H9 (cell line): Measurements from ENCODE around the gene IQCC. TPM values are rescaled to one million over a fixed set of nuclear protein-coding genes. Genes with fewer than 3 reads are reported as not detected.

ENCODE experiments used
- DNase-seq: peaks from one replicate; pipeline ENCODE4 v3.0.0-alpha.2; 2017
- H2AFZ ChIP-seq: one replicate; pipeline ENCODE4 v1.6.1; 2013; ENCODE audit warnings: mild to moderate bottlenecking, low read length, control low read depth, moderate library complexity
- H2AK5ac ChIP-seq: 2 replicates; pipeline ENCODE4 v1.6.1; 2013; ENCODE audit warnings: low read length, control low read depth, mixed read lengths; ENCODE audit not compliant: insufficient read length
- H2BK120ac ChIP-seq: one replicate; pipeline ENCODE4 v1.6.1; 2013; ENCODE audit warnings: low read depth, mild to moderate bottlenecking, low read length, control low read depth, inconsistent platforms; ENCODE audit not compliant: poor library complexity, severe bottlenecking
- H2BK12ac ChIP-seq: 2 replicates; pipeline ENCODE4 v1.6.1; 2013; ENCODE audit warnings: low read length, control low read depth, mixed read lengths, low read depth; ENCODE audit not compliant: insufficient read length
- H2BK15ac ChIP-seq: 2 replicates; pipeline ENCODE4 v1.6.1; 2013; ENCODE audit warnings: low read depth, low read length, control low read depth
- H2BK20ac ChIP-seq: one replicate; pipeline ENCODE4 v1.6.1; 2013; ENCODE audit warnings: low read depth, mild to moderate bottlenecking, low read length, control low read depth, inconsistent platforms; ENCODE audit not compliant: poor library complexity, severe bottlenecking
- H2BK5ac ChIP-seq: 2 replicates; pipeline ENCODE4 v1.6.1; 2013; ENCODE audit warnings: low read length, control low read depth, mixed read lengths; ENCODE audit not compliant: insufficient read length
- H3K14ac ChIP-seq: 2 replicates; pipeline ENCODE4 v1.6.1; 2013; ENCODE audit warnings: low read length, control low read depth; ENCODE audit not compliant: insufficient read depth
- H3K18ac ChIP-seq: 2 replicates; pipeline ENCODE4 v1.6.1; 2013; ENCODE audit warnings: low read depth, mild to moderate bottlenecking, mixed read lengths, low read length, control low read depth; ENCODE audit not compliant: insufficient read length
- H3K23ac ChIP-seq: 2 replicates; pipeline ENCODE4 v1.6.1; 2013; ENCODE audit warnings: low read length, control low read depth, mixed read lengths, low read depth; ENCODE audit not compliant: insufficient read length
- H3K23me2 ChIP-seq: 2 replicates; pipeline ENCODE4 v1.6.1; 2013; ENCODE audit warnings: low read depth, mild to moderate bottlenecking, mixed read lengths, low read length, control low read depth; ENCODE audit not compliant: insufficient read length, poor library complexity, severe bottlenecking
- H3K27ac ChIP-seq: 2 replicates; pipeline ENCODE4 v1.5.1; 2013; ENCODE audit warnings: low read length, control low read depth, mixed read lengths, low read depth; ENCODE audit not compliant: insufficient read length
- H3K27me3 ChIP-seq: 2 replicates; pipeline ENCODE4 v1.6.1; 2013; ENCODE audit warnings: low read length, control low read depth, inconsistent platforms; ENCODE audit not compliant: insufficient read depth
- H3K4ac ChIP-seq: 2 replicates; pipeline ENCODE4 v1.6.1; 2013; ENCODE audit warnings: low read depth, mild to moderate bottlenecking, control low read depth, inconsistent platforms, low read length, moderate library complexity
- H3K4me1 ChIP-seq: 2 replicates; pipeline ENCODE4 v1.6.1; 2013; ENCODE audit warnings: low read length, control low read depth, inconsistent platforms; ENCODE audit not compliant: insufficient read depth
- H3K4me2 ChIP-seq: 2 replicates; pipeline ENCODE4 v1.6.1; 2013; ENCODE audit warnings: low read length, control low read depth, mixed read lengths; ENCODE audit not compliant: insufficient read length, insufficient read depth
- H3K56ac ChIP-seq: 2 replicates; pipeline ENCODE4 v1.6.1; 2013; ENCODE audit warnings: low read depth, mild to moderate bottlenecking, mixed read lengths, low read length, control low read depth; ENCODE audit not compliant: insufficient read length
- H3K79me1 ChIP-seq: 2 replicates; pipeline ENCODE4 v1.6.1; 2013; ENCODE audit warnings: low read depth, mild to moderate bottlenecking, moderate library complexity, low read length, control low read depth, inconsistent platforms; ENCODE audit not compliant: insufficient read depth, poor library complexity, severe bottlenecking
- H3K79me2 ChIP-seq: 2 replicates; pipeline ENCODE4 v1.6.1; 2013; ENCODE audit warnings: low read length, control low read depth, inconsistent platforms; ENCODE audit not compliant: insufficient read depth
- H3K9ac ChIP-seq: 2 replicates; pipeline ENCODE4 v1.6.1; 2013; ENCODE audit warnings: low read length, control low read depth, mixed read lengths; ENCODE audit not compliant: insufficient read length; ENCODE audit errors: extremely low read depth
- H3K9me3 ChIP-seq: one replicate; pipeline ENCODE4 v1.6.1; 2013; ENCODE audit warnings: low read depth, low read length, inconsistent platforms; ENCODE audit not compliant: control insufficient read depth
- H3T11ph ChIP-seq: one replicate; pipeline ENCODE4 v1.6.1; 2013; ENCODE audit warnings: mild to moderate bottlenecking, low read length, control low read depth, inconsistent platforms
- H4K20me1 ChIP-seq: one replicate; pipeline ENCODE4 v1.6.1; 2013; ENCODE audit not compliant: control insufficient read depth, insufficient read length, insufficient read depth
- H4K5ac ChIP-seq: 2 replicates; pipeline ENCODE4 v1.6.1; 2013; ENCODE audit warnings: low read depth, mild to moderate bottlenecking, mixed read lengths, low read length, control low read depth; ENCODE audit not compliant: insufficient read length
- H4K8ac ChIP-seq: replicated peaks from 2 replicates; pipeline ENCODE4 v1.6.1; 2013; ENCODE audit warnings: low read length, control low read depth, mixed read lengths, low read depth; ENCODE audit not compliant: insufficient read length
- H4K91ac ChIP-seq: 2 replicates; pipeline ENCODE4 v1.6.1; 2013; ENCODE audit warnings: low read depth, mild to moderate bottlenecking, moderate library complexity, mixed read lengths, low read length, control low read depth; ENCODE audit not compliant: insufficient read length
- H3K27ac Mint-ChIP-seq, 3 experiments: 2 replicates in 2 of 3; 3 replicates in 1 of 3; pipeline ENCODE4 v1.8.0; 2020 to 2021; ENCODE audit warnings: mixed read lengths in 3 of 3, mild to moderate bottlenecking in 1 of 3, moderate library complexity in 1 of 3
- H3K27me3 Mint-ChIP-seq: 2 replicates; pipeline ENCODE4 v1.8.0; 2021; ENCODE audit warnings: low read depth, mild to moderate bottlenecking, moderate library complexity, mixed read lengths
- H3K36me3 Mint-ChIP-seq, 3 experiments: 2 replicates in 2 of 3; 3 replicates in 1 of 3; pipeline ENCODE4 v1.8.0; 2020 to 2021; ENCODE audit warnings: low read depth in 3 of 3, mixed read lengths in 3 of 3; ENCODE audit not compliant: insufficient read depth in 1 of 3
- H3K4me1 Mint-ChIP-seq, 2 experiments: 2 replicates each; pipeline ENCODE4 v1.8.0; 2020; ENCODE audit warnings: mixed read lengths in 2 of 2
- H3K4me3 Mint-ChIP-seq, 2 experiments: 2 replicates in 1 of 2; 3 replicates in 1 of 2; pipeline ENCODE4 v1.8.0; 2020 to 2021; ENCODE audit warnings: mild to moderate bottlenecking in 2 of 2, mixed read lengths in 2 of 2, moderate library complexity in 1 of 2
- H3K9me3 Mint-ChIP-seq, 2 experiments: 2 replicates in 1 of 2; 3 replicates in 1 of 2; pipeline ENCODE4 v1.8.0; 2020; ENCODE audit warnings: mild to moderate bottlenecking in 2 of 2, mixed read lengths in 2 of 2, moderate library complexity in 1 of 2
- CTCF ChIP-seq: fragments of 200-600 bp; sonication (generic); conservative IDR thresholded peaks from 3 replicates; pipeline ENCODE4 v1.8.0; 2021; ENCODE audit warnings: antibody characterized with exemption, mild to moderate bottlenecking
- WGBS: extraction: QIAGEN DNeasy Blood & Tissue Kit; methylation state at CpG from one replicate; pipeline ENCODE4 v1.1.7; 2013; ENCODE audit warnings: missing lambda C conversion rate, low lambda C conversion rate, mixed read lengths; ENCODE audit not compliant: insufficient read length; ENCODE audit errors: extremely low coverage; 5-methylcytosine and 5-hydroxymethylcytosine counted together
- total RNA-seq: library from RNA; stranded (reverse); gene quantifications from 2 replicates; pipeline ENCODE4 v1.2.1, GENCODE V29; 2021

Gene IQCC
- total RNA-seq, 1 experiment from 2014 or later: 5.3 TPM

GRCh38 chr1:32199717-32200072 lies 5.8 kb upstream of the IQCC start:
- no peak overlapping the region for H4K91ac ChIP-seq
- no peak overlapping the region for H4K5ac ChIP-seq
- H4K8ac ChIP-seq: no peak overlapping the region
- no peak overlapping the region for H2BK20ac ChIP-seq
- H3K4me1 Mint-ChIP-seq: peaks cover 38 to 39% of the 10 kb centered on the region in 2 experiments
- H3K79me2 ChIP-seq: no peaks in the 10 kb centered on the region
- peak; percentile 44 for DNase-seq
- no peaks in the 10 kb centered on the region; the same call in 1 of the 2 replicates for H3K4me1 ChIP-seq
- no peaks in the 10 kb centered on the region for H3K9me3 Mint-ChIP-seq
- H2AK5ac ChIP-seq: no peak overlapping the region
- peak overlapping the region in 1 of 2 experiments; percentile 81; a peak in 4 of 5 replicates for H3K4me3 Mint-ChIP-seq
- no peaks in the 10 kb centered on the region for H3K79me1 ChIP-seq
- no peak overlapping the region for H3K4ac ChIP-seq
- no peak overlapping the region for H3K18ac ChIP-seq
- peaks cover 16 to 38% (median 32%) of the 10 kb centered on the region in 3 experiments; a peak in 6 of 7 replicates for H3K36me3 Mint-ChIP-seq
- no peaks in the 10 kb centered on the region; the same call in 1 of the 2 replicates for H3K27me3 ChIP-seq
- H3K23me2 ChIP-seq: peaks cover 3% of the 10 kb centered on the region
- H3K14ac ChIP-seq: no peak overlapping the region; the same call in 1 of the 2 replicates
- no peak overlapping the region for H2BK15ac ChIP-seq
- H2AFZ ChIP-seq: no peak overlapping the region
- peak overlapping the region; percentile 56 for H3K4me2 ChIP-seq
- H3K27ac Mint-ChIP-seq: no peak overlapping the region; a peak in 1 of 7 replicates
- no CpG with 5 or more reads among the region's 6 CpGs for WGBS
- no peak for TF ChIP-seq CTCF
- H2BK120ac ChIP-seq: no peak overlapping the region
- H3K9me3 ChIP-seq: no peaks in the 10 kb centered on the region
- no peak overlapping the region for H3K56ac ChIP-seq
- no peak overlapping the region for H2BK12ac ChIP-seq
- H3T11ph ChIP-seq: no peak overlapping the region
- H4K20me1 ChIP-seq: no peaks in the 10 kb centered on the region
- H3K27ac ChIP-seq: no peak overlapping the region
- H3K27me3 Mint-ChIP-seq: peaks cover 10% of the 10 kb centered on the region
- H3K9ac ChIP-seq: no peak overlapping the region
- no peak overlapping the region for H3K23ac ChIP-seq
- H2BK5ac ChIP-seq: no peak overlapping the region
